HCEC 1CT (cell line): ENCODE data around the gene GYS1.

Experiments used
- DNase-seq: peaks from one replicate; pipeline ENCODE4 v3.0.0-alpha.2; 2017

The GYS1 gene

GRCh38 chr19:48962849-48963165 lies 30.3 kb downstream of the GYS1 start:
- DNase-seq: no peak

- peak; percentile 17 for DNase-seq
These were observed 30.9 kb downstream of the GYS1 start for GRCh38 chr19:48962029-48962848.

GRCh38 chr19:48961673-48962028 lies 31.5 kb downstream of the GYS1 start:
- no peak for DNase-seq

GRCh38 chr19:48961051-48961649 lies 32.0 kb downstream of the GYS1 start:
- no peak for DNase-seq

GRCh38 chr19:48959341-48960239 lies 33.5 kb downstream of the GYS1 start:
- no peak for DNase-seq

- no peak for DNase-seq
These were observed 35.1 kb downstream of the GYS1 start for GRCh38 chr19:48958006-48958405.

GRCh38 chr19:48955308-48955958 lies 37.7 kb downstream of the GYS1 start:
- DNase-seq: no peak

GRCh38 chr19:48954595-48955307 lies 38.4 kb downstream of the GYS1 start, which contains the start of gene BAX:
BAX (plus strand) TSS chr19:48954875; CDS start chr19:48954929, 54 bp downstream.
- DNase-seq: peak; percentile 93

- no peak for DNase-seq
These were observed 39.0 kb downstream of the GYS1 start for GRCh38 chr19:48953990-48954594.

GRCh38 chr19:48953141-48953540 lies 40.0 kb downstream of the GYS1 start:
- DNase-seq: no peak

- no peak for DNase-seq
These were observed 42.1 kb downstream of the GYS1 start for GRCh38 chr19:48950830-48951519.

- DNase-seq: no peak
These were observed 43.0 kb downstream of the GYS1 start for GRCh38 chr19:48950159-48950558.

- no peak for DNase-seq
These were observed 45.9 kb downstream of the GYS1 start for GRCh38 chr19:48947258-48947542.

GRCh38 chr19:48946463-48947257 lies 46.4 kb downstream of the GYS1 start:
- no peak for DNase-seq

GRCh38 chr19:48945817-48946216 lies 47.3 kb downstream of the GYS1 start:
- DNase-seq: no peak

GRCh38 chr19:48945415-48945814 lies 47.7 kb downstream of the GYS1 start:
- DNase-seq: no peak

GRCh38 chr19:48943081-48943480 lies 50.0 kb downstream of the GYS1 start:
- no peak for DNase-seq

- no peak for DNase-seq
These were observed 52.2 kb downstream of the GYS1 start for GRCh38 chr19:48940902-48941301.

- DNase-seq: no peak
These were observed 54.9 kb downstream of the GYS1 start for GRCh38 chr19:48938256-48938655.

GRCh38 chr19:48935864-48936263 lies 57.2 kb downstream of the GYS1 start:
- DNase-seq: no peak

- no peak for DNase-seq
These were observed 58.3 kb downstream of the GYS1 start for GRCh38 chr19:48934837-48935236.
